Stimulated activated CD4-positive, alpha-beta T cell treated with anti-CD3 and anti-CD28 coated beads, Interleukin-4, amount 100 ng/mL, for 24 hours (primary cell): ENCODE results near the gene CFAP251.

ENCODE experiments used
- DNase-seq: peaks from one replicate; pipeline ENCODE4 v3.0.0-alpha.2; 2020

Gene CFAP251

DNA sequence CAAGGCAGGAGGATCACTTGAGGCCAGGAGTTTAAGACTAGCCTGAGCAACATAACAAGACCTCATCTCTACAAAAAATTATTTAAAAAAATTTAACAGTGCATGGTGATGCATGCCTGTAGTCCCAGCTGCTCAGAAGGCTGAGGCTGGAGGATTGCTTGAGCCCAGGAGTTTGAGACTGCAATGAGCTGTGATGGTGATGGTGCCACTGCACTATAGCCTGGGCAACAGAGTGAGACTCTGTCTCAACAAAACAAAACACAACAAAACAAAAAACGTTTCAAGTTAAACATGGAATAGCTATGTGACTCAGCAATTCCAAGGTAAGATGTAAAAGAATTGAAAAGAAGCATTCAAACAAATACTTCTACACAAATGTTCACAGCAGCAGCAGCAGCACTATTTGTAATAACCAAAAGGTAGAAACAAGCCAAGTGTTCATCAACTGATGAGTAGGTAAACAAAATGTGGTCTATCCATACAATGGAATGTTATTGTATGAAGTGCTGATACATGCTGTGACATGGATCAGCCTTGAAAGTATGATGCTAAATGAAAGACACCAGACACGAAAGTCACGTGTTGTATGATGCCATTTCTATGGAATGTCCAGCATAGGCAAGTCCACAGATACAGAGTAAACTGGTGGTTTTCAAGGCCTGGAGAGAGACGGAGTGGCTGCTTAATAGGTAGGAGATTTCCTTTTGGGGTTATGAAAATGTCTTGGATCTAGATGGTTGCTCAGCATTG is 31.4 kb downstream of the CFAP251 start:
- no peak for DNase-seq

DNA sequence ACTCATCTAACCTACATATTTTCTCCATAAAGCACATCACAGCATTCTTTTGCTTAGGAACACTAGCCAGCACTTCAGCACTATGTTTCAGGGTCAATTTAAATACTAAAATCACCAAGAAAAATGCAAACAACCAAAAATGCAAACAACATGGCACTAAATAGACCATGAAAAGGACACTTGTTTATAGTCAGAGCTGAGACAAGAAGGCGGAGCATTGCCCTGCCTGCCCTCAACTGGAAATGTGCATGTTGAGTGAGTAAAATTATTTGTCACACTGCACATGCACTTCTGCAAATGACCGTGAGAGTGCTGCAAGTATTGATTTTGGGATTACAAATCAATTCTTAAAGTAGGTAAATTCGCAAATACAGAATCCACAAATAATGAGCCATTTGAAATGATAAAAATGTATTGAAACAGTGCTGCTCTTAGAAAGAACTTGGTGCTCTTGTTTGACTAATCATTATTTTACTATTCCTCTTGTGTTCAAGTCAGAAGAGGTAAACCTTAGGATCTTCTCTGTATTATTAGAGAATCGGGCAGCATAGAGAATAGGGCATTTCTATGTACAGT is 34.8 kb downstream of the CFAP251 start:
- no peak for DNase-seq

DNA sequence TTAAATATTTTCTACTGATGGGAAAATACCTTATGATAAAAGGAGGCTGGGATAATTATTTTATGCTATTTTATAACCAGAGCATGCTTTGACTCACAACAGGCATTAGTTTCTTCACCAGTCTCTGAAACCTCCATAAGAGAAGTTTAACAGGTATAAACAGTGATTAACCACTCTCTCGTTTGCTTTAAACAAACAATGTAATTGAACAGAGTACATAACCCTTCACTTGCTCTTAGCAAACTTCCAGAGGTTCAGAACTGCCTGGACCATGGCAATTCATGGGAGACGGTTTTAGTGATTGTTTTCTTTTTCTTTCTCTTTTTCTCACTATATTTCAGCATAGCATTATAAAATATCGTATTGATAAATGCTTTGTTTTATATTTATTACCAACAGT is 35.3 kb downstream of the CFAP251 start:
- DNase-seq, result no peak

DNA sequence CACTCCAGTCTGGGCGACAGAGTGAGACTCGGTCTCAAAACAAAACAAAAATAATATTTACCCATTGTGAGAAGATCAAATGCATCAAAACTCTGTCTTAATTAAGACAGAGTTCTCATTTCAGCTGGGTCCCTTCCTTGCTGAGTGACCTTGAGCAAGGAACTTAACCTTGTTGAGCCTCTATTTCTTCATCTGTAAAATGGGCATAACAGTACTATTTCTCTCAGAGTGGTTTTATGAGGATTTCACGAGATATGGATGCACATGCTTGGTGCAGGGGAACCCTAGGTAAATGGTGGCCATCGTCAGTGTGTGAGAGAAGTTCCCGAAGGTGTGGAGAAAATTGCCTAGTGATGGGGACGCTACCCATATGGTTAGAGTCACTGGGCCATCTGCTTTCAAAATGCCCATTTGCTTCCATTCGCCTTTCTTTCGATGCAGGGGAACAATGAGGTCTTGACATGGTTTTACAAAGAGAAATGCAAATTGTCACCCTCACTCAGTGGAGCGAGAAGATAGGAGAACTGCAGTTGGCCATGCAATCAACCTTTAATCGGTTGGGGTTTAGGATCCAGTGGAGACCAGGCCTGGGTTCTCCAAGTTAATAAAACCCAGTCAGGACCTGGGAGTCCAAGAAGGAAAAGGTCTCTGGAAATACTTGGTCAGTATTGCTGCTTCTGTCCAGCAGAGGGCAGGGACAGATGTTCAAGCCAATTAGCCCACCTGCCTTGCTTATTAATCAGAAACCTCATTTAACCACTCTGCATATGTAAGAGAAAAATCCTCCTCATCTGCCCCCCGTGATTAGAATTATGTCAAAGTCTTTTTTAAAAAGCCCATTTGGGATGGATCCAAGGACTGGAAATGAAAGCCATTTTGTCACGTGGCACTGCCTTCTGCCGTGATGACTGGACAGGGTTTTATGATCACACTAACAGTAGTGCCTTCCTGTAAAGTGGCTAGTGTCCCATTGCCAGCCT is 37.2 kb downstream of the CFAP251 start:
- no peak for DNase-seq

DNA sequence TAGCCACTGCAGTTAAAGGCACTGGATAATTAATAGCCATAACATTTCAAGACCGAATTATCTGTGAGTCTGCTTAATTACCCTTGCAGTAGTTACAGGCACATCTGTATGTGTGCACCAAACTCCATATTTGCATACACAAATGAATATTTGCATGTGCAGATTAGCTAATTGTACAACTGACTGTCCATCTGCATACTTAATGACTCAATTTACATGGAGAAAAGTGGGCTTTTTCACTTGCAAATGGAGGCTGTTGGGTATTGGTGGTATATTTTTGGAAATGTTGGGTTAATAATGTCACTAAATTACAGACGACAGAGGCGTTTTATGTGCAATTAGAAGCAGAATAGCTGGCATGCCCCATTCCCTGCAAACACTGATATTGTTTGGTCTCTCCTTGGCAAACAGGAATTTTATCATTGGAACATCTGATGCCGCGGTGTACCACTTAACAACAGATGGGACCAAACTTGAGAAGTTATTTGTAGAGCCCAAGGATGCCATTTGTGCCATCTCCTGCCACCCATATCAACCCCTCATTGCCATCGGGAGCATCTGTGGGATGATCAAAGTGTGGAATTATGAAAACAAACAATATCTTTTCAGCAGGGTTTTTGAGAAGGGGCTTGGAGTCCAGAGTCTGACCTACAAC is 39.6 kb downstream of the CFAP251 start:
- DNase-seq, result no peak

DNA sequence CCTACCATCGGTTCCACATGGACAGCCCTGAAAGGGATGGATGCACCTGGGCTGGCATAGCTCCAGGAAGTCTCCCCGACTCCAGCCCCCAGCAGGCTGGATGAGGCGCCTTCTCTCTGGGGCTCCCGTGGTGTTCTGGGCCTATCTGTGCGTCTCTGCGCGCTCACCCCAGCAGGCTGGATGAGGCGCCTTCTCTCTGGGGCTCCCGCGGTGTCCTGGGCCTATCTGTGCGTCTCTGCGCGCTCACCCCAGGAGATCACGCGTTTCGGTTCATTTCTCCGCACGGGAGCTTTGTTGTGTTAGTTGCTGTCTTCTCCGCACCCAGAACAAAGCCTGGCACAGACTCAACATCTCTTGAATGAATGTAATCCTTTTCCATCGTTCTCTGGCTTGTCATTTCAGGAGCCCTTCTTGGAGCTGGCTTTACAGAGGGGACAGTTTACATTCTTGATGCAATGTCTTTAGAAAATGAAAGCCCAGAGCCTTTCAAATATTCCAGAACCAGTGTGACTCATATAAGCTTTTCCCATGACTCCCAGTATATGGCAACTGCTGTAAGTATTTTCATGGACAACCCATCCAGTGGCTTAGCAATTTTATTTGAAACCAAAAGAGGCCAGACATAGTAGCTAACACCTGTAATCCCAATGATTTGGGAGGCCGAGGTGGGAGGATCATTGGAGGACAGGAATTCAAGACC is 40.3 kb downstream of the CFAP251 start:
- DNase-seq, result no peak

DNA sequence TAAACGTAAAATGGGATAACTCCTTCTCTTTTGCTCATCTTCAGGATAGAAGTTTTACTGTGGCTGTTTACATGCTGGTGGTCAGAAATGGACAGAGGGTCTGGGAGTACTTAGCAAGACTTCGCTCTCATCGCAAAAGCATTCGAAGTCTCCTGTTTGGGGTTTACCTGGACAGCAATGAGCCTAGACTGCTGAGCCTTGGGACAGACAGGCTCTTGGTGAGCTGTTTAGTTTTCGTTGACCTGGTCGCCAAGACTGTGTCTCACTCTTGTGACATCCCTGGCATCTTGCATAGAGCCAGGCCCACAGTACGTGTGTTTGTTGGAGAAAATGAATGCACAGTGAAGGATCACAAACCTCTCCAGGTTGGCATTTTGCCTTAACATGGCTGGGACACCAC is 42.1 kb downstream of the CFAP251 start:
- DNase-seq, result no peak

DNA sequence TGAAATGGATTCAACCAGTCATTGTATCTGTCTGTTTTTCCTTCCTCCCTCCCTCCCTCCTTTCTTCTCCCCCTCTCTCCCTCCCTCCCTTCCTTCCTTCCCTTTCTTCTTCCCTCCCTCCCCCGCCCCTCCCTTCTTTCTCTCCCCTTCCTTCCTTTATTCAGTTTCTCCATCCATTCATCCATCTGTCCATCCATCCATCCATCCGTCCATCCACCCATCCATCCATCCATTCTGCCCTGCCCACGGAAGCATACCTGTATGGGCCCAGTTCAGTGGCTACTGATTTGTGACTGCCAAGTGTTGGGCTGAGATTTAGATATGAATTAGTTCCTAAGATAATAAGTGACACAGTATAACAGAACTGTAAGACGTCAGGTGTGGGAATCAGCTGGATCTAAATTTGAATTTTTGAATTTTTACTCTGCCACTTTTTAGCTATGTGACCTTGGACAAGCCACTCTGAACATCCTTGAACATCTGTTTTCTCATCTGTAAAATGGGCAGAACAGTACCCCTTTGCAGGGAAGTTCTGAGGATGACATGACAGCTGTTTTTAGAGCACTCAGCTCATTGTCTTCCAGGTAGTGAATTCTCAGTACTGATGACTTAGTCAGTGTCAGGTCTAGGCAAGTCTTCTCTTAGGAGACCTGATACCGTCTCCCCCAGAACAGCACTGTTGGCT is 42.9 kb downstream of the CFAP251 start:
- DNase-seq, result no peak

DNA sequence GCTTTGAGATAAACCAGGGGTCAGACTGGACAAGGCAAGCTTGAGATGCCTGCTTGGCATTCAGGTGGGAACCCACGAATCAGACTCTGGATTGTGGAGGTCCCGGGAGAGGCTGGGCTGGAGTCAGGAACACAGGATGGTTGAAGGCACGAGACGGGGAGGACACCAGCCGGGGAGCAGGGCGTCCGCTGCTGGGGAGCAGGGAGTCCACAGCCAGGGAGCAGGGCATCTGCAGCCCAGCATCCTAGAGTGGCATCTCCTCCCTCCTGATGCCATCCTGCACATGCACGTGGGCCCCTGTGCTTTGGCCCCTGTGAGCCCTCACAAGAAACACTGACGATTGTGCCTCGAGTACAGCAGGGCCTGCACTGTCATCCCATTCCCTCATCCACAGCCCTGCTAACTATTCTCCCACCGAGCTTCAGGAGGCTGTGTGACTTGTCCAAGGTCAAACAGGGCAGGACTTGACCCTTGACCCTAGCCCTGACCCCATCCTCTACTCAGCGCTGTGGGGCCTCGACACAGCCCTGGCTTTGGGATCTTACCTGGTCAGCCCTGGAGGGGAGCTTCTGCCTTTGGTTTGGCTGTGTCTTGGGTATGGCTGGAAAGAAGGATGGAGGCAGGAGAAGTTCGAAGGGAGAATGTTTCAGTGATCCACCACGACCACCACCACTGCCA is 45.1 kb downstream of the CFAP251 start:
- no peak for DNase-seq

DNA sequence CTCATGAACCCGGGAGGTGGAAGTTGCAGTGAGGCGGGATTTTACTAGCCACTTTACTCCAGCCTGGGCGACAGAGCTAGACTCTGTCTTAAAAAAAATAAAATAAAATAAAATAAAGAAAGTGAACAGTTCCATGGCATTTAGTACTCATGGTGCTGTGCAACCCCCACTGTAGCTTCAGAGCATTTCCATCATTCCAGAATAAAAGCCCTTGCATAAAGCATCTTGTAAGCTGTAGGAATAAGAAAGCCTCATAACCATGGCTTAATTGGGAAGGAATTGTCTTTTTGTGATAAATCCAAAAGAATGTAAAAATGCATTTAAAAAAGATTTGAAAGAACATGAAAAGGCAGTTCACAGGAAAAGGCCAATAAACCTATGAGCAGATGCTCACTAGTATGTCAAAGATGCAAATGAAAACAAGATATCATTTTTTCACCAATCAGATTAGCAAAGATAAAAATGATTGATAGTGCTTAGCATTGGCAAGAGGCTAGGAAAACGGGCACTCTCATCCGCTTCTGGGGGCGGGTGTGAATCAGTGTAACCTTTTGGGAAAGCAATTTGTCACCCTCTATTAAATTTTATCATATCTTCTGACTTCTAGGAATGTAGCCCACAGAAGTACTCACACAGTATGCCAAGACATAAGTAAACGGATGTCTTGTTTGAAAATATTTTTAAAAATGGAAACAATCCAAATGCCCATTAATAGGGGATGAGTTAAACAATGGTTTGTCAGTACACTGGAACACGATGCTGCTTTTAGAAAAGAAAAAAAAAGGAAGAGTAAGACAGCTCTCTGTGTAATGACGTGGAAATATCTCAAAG is 46.6 kb downstream of the CFAP251 start:
- no peak for DNase-seq

DNA sequence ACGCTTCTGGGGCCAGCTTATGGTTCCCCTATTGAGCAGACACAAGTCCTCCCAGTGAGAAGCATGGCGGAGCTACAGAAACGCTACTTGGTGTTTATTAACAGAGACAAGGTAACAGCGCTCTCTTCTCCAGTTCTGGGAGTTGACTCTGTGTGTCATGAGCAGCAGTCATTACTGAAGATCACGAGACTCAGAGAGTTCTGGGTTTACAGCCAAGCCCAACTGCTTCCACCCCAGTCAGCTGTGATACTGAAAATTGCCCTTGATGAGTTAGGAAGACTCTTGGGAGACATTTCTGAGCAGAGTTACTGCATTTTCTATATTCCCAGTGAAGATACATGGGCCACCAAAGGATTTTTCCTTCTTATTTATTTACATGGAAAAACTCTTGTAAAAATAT is 48.6 kb downstream of the CFAP251 start:
- DNase-seq, result no peak

DNA sequence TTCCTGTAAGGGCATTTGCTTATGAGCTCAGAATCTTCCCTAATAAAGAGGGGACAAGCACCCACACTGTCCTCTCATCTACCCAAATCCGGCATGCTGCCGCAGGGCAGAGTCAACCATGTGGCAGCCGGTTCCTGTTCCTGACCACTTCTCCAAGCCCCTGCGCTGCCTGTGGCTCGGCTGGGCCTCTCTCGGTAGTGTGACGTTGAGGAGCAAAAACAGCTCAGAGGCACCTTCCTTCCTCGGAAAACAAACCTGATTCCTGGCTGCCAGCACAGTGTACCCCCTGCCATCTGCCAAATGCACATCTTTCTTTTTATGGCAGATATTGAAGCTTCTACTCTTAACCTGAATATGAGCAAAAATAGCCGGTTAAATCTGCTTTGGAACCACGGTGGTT is 50.5 kb downstream of the CFAP251 start:
- no peak for DNase-seq

DNA sequence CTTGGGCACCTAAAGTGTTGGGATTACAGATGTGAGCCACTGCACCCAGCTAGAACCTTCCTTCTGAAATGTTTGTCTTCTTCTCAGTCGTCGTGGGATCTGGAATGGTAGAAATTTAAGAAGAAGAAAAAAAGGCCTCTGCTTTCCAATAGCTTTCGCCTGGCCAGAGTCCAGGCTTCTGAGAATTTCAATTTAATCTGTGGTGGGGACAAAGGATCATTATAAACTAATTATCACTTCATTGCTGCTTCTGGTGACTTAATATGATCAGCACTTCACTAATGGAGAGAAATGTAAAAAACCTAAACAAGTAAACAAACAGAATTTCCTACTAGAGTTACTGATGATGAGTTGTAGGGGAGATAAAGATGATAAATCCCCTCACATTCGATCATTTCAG is 51.3 kb downstream of the CFAP251 start:
- DNase-seq, result no peak

DNA sequence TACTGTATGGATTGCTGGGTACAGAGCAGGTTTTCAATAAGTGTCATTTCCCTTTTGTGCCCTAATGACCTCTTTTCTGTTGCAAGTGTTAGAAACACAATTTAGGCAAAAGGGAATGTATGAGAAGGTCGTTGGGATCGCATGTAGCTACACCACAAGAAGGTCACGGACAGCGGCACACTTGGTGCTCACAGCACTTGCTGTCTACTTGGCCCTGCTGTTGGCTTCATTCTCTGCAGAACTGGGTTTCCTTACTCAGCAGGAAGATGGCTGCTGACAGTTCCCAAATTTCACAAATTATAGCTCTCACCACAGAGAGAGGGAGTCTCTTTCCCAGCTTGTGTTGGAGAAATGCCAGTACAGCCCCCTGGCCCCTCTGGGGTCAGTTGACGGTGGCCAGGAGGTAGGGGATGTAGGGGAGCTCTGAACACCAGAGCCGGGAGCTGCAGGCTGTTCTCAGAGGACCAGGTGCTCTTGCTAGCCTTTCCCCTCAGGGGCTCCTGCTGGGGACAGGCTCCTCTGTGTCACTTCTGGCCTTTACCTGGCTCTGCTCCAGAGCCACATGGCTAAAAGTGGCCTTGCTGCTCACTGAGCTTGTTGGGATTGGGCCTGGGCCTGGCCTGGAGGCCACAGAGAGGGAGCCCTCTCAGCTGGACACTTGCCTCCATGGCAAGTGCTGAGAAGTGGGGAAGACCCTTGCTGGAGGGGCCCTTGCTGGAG is 52.3 kb downstream of the CFAP251 start:
- DNase-seq, result no peak

DNA sequence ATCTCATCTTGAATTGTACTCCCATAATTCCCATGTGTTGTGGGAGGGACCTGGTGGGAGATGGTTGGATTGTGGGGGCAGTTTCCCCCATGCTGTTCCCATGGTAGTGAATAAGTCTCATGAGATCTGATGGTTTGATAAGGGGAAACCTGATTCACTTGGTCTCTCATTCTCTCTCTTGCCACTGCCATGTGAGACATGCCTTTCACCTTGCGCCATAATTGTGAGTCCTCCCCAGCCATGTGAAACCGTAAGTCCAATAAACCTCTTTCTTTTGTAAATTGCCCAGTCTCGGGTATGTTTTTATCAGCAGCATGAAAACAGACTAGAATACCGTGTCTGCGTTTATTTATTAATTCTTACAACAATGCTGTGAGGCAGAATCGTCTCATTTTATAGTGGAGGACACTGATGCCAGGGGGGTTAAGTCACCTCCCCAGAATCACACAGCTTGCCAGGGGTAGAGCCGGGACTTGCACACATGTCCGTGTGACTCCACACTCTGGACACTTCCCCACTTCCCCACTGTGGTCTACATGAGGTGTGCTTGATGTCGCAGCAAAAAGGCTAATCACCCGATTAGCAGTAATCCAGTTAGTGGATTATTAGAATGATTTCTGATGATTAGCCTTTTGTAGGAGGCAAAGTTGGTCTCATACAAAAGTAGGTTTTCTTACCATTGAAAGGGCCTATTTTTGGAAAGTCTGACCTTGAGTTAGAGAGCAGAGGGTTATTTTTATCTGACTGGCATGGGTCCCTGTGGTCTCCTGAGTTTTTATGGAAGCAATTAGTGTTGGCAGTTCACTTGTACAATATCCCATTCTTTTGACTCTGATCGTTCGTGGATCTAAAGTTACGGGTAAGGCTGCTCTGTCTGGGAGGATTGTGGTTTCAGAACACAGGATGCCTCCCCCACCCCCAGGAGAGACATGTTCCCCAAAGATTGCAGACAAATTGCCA is 55.9 kb downstream of the CFAP251 start:
- DNase-seq, result no peak

DNA sequence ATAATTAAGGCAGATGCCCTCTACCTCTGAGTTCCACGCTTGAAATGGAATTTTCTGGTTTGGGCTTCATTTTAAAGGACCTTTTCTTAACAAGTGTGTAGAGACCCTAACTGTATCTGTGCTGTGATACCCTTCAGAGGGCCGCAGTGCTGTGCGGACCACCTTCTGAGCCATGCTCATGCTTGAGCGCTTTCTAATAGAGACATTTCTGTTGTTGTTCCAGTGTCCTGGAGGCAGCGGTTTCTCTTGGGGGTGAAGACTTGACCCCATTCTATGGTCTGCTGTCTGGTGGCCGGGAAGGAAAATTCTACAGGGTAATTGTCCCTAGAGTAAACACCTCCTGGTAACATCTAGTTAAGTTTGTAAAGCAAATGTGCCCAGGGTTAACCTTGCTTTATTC is 56.6 kb downstream of the CFAP251 start:
- DNase-seq, result no peak

DNA sequence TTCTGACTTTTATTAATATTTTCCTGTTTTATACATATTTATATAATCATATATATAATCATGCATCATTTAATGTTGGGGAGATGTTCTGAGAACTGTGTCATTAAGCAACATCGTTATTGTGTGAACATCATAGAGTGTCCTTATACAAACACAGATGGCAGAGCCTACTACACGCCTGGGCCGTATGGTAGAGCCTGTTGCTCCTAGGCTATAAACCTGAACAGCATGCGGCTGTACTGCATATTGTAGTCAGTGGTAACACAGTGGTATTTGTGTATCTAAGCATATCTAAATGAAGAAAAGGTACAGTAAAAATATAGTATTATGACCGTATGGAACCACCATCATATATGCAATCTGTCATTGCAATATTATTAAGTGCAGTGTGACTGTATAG is 58.6 kb downstream of the CFAP251 start:
- DNase-seq, result no peak

DNA sequence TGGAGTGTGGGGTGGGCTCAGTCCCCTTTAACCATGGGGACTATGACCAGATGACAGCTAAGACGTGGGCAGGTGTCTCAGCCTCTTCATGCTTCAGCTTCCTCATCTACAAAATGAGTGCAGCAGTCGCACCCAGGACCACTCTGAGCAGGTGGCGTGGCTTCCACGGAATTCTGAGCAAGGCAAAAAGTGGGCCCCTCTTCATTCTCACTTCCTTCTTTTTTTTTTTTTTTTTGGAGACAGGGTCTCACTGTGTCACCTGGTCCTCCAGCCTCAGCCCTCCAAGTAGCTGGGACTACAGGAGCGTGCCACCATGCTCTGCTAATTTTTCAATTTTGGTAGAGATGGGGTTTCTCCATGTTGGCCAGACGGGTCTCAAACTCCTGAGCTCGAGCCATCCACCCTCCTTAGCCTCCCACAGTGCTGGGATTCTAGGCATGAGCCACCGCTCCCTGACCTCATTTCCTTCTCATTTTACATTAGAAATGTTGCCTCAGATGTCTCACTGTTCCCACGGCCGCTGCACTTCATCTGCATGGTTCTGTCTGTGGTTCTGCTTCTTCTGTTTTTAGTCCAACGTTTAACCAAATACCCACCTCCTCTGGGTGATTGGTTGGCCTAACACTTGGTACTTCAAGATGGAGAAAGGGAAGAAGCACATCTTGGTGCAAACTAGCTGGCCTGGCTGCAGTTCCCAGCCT is 61.9 kb downstream of the CFAP251 start:
- DNase-seq, result no peak
